Loucy (cell line): ENCODE data around the gene FBXO11.

ENCODE experiments used
- CTCF ChIP-seq: fragments of 200-600 bp; sonication (generic); conservative IDR thresholded peaks from 2 replicates; pipeline ENCODE4 v1.5.1; 2014; ENCODE audit warnings: mild to moderate bottlenecking, antibody characterized with exemption, low read length
- EZH2phosphoT487 ChIP-seq: fragments of 200-600 bp; IDR thresholded peaks from 2 replicates; pipeline ENCODE4 v1.6.1; 2018; ENCODE audit warnings: antibody characterized with exemption, mild to moderate bottlenecking, moderate library complexity, borderline replicate concordance

GRCh38 chr2:47818777-47819176 is 87.5 kb downstream of the FBXO11 start:
- TF ChIP-seq CTCF: no peak
- TF ChIP-seq EZH2phosphoT487: no peak
